HFFc6 (cell line): ENCODE measurements around the gene DNMT1. TPM values are rescaled to one million over a fixed set of nuclear protein-coding genes. Genes with fewer than 3 reads are reported as not detected.
A peak's percentile ranks its signal among the peaks of the same experiment; 100 is the strongest.

Experiments
- DNase-seq: peaks from one replicate; pipeline ENCODE4 v3.0.0-alpha.2; 2018
- H3K27ac Mint-ChIP-seq: 2 replicates; pipeline ENCODE4 v1.8.0; 2020; ENCODE audit warnings: mild to moderate bottlenecking, mixed read lengths
- H3K27me3 Mint-ChIP-seq: 2 replicates; pipeline ENCODE4 v1.8.0; 2021; ENCODE audit warnings: mild to moderate bottlenecking, moderate library complexity, mixed read lengths; ENCODE audit not compliant: insufficient read depth
- H3K36me3 Mint-ChIP-seq: 2 replicates; pipeline ENCODE4 v1.8.0; 2021; ENCODE audit warnings: low read depth, mixed read lengths
- H3K4me1 Mint-ChIP-seq: 2 replicates; pipeline ENCODE4 v1.8.0; 2020; ENCODE audit warnings: low read depth, mixed read lengths
- H3K4me3 Mint-ChIP-seq: 2 replicates; pipeline ENCODE4 v1.8.0; 2020; ENCODE audit warnings: mild to moderate bottlenecking, moderate library complexity, mixed read lengths
- H3K9me3 Mint-ChIP-seq: 2 replicates; pipeline ENCODE4 v1.8.0; 2020; ENCODE audit warnings: mild to moderate bottlenecking, mixed read lengths
- total RNA-seq, 6 experiments: library from RNA; stranded (reverse); fragmentation: NEBNext Ultra II Directional; extraction: Animal tissue kit (Norgen Biotek cat#: 25700); gene quantifications; 2 replicates in 1 of 6; 3 replicates in 5 of 6; pipeline ENCODE4 v1.2.3, GENCODE V29; 2021
- TF ChIP-seq, protein P1 (sequence below): fragments of 200-600 bp; sonication (generic); IDR thresholded peaks from 2 replicates; pipeline ENCODE4 v1.5.0; 2021; ENCODE audit warnings: antibody characterized with exemption, mild to moderate bottlenecking

The DNMT1 gene
- total RNA-seq, 6 experiments from 2014 or later = 74.5 to 135 (median 125) TPM

DNA sequence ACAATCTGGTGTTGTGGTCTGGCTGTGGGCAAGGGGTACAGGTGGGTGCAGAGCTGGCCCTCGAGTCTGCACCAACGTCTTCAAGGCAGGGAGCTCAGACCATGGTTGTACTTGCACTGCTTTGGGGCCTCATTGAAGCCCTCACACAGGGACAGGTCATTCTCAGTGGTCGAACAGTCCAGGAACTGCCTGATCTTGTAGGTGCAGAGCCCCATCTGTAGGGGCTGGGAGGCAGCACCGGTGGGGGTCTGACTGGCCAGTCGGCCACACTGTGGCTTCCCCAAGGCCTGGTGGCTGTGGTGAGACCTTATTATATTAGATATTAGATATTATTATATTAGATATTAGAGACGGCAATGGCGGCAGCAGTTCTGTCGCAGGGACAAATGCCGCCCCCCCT, 22.3 kb upstream of the DNMT1 start:
- DNase-seq = no peak
- peaks cover 7% of the 10 kb centered on the region for H3K4me1 Mint-ChIP-seq
- no peaks in the 10 kb centered on the region for H3K36me3 Mint-ChIP-seq
- H3K27ac Mint-ChIP-seq = no peak overlapping the region
- TF ChIP-seq, protein P1, sequence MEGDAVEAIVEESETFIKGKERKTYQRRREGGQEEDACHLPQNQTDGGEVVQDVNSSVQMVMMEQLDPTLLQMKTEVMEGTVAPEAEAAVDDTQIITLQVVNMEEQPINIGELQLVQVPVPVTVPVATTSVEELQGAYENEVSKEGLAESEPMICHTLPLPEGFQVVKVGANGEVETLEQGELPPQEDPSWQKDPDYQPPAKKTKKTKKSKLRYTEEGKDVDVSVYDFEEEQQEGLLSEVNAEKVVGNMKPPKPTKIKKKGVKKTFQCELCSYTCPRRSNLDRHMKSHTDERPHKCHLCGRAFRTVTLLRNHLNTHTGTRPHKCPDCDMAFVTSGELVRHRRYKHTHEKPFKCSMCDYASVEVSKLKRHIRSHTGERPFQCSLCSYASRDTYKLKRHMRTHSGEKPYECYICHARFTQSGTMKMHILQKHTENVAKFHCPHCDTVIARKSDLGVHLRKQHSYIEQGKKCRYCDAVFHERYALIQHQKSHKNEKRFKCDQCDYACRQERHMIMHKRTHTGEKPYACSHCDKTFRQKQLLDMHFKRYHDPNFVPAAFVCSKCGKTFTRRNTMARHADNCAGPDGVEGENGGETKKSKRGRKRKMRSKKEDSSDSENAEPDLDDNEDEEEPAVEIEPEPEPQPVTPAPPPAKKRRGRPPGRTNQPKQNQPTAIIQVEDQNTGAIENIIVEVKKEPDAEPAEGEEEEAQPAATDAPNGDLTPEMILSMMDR = no peak
- no peak overlapping the region for H3K4me3 Mint-ChIP-seq
- peaks cover 1% of the 10 kb centered on the region; the same call in 1 of the 2 replicates for H3K27me3 Mint-ChIP-seq
- no peaks in the 10 kb centered on the region for H3K9me3 Mint-ChIP-seq

- peak overlapping the region; percentile 43; the same call in 1 of the 2 replicates for H3K27ac Mint-ChIP-seq
- H3K27me3 Mint-ChIP-seq = peaks cover 1% of the 10 kb centered on the region; the same call in 1 of the 2 replicates
- H3K36me3 Mint-ChIP-seq = no peaks in the 10 kb centered on the region
- peaks cover 7% of the 10 kb centered on the region for H3K4me1 Mint-ChIP-seq
- H3K9me3 Mint-ChIP-seq = no peaks in the 10 kb centered on the region
- no peak overlapping the region for H3K4me3 Mint-ChIP-seq
- peak; percentile 63 for DNase-seq
- TF ChIP-seq, protein P1 = no peak
Observed at GRCh38 chr19:10214784-10215183, 20.0 kb upstream of the DNMT1 start.

- no peaks in the 10 kb centered on the region for H3K9me3 Mint-ChIP-seq
- peaks cover 17% of the 10 kb centered on the region for H3K4me1 Mint-ChIP-seq
- no peak for DNase-seq
- H3K27me3 Mint-ChIP-seq = no peaks in the 10 kb centered on the region
- H3K36me3 Mint-ChIP-seq = no peaks in the 10 kb centered on the region
- TF ChIP-seq, protein P1 = no peak
- no peak overlapping the region for H3K4me3 Mint-ChIP-seq
- no peak overlapping the region for H3K27ac Mint-ChIP-seq
Observed at GRCh38 chr19:10211691-10212090, 16.9 kb upstream of the DNMT1 start.

- no peaks in the 10 kb centered on the region for H3K36me3 Mint-ChIP-seq
- H3K4me1 Mint-ChIP-seq = peaks cover 23% of the 10 kb centered on the region
- H3K9me3 Mint-ChIP-seq = no peaks in the 10 kb centered on the region
- H3K27ac Mint-ChIP-seq = no peak overlapping the region
- no peak for DNase-seq
- no peak overlapping the region for H3K4me3 Mint-ChIP-seq
- TF ChIP-seq, protein P1 = no peak
- no peaks in the 10 kb centered on the region for H3K27me3 Mint-ChIP-seq
Observed at GRCh38 chr19:10211061-10211460, 16.3 kb upstream of the DNMT1 start.

DNA sequence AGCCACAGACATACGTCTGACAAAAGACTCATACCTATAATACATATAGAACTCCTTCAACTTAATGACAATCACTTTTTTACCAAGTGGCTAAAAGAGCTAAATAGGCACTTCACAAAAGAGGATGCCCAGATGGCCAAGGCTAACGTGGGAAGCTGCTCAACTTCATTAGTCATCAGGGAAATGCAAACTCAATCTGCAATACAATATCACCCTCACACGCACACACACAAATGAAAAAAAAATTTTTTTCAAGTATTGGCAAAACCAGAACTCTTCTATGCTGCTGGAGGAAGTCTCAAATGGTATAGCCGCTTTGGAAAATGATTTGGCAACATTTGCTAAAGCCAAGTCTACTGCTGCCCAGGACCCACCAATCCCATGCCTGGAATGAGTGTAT, 14.6 kb upstream of the DNMT1 start:
- H3K27me3 Mint-ChIP-seq = no peaks in the 10 kb centered on the region
- TF ChIP-seq, protein P1 = no peak
- peaks cover 20% of the 10 kb centered on the region for H3K4me1 Mint-ChIP-seq
- DNase-seq = peak; percentile 33
- no peaks in the 10 kb centered on the region for H3K36me3 Mint-ChIP-seq
- H3K27ac Mint-ChIP-seq = no peak overlapping the region
- H3K9me3 Mint-ChIP-seq = no peaks in the 10 kb centered on the region
- no peak overlapping the region for H3K4me3 Mint-ChIP-seq

- Mint-ChIP-seq H3K9me3 (no peaks in the 10 kb centered on the region), H3K4me1 (peaks cover 20% of the 10 kb centered on the region), H3K27ac (peak overlapping the region; percentile 63; the same call in 1 of the 2 replicates), H3K36me3 (no peaks in the 10 kb centered on the region), H3K4me3 (no peak overlapping the region), H3K27me3 (no peaks in the 10 kb centered on the region; the same call in 1 of the 2 replicates)
- DNase-seq = no peak
- TF ChIP-seq, protein P1 = no peak
Observed at GRCh38 chr19:10207026-10207425, 12.3 kb upstream of the DNMT1 start.
